Inflammatory macrophage (primary cell): ENCODE data around the gene RNF224.

Experiments used
- DNase-seq, 2 donors: peaks; one replicate each; pipeline ENCODE4 v3.0.0-alpha.2; 2020 to 2022

RNF224 gene

DNA sequence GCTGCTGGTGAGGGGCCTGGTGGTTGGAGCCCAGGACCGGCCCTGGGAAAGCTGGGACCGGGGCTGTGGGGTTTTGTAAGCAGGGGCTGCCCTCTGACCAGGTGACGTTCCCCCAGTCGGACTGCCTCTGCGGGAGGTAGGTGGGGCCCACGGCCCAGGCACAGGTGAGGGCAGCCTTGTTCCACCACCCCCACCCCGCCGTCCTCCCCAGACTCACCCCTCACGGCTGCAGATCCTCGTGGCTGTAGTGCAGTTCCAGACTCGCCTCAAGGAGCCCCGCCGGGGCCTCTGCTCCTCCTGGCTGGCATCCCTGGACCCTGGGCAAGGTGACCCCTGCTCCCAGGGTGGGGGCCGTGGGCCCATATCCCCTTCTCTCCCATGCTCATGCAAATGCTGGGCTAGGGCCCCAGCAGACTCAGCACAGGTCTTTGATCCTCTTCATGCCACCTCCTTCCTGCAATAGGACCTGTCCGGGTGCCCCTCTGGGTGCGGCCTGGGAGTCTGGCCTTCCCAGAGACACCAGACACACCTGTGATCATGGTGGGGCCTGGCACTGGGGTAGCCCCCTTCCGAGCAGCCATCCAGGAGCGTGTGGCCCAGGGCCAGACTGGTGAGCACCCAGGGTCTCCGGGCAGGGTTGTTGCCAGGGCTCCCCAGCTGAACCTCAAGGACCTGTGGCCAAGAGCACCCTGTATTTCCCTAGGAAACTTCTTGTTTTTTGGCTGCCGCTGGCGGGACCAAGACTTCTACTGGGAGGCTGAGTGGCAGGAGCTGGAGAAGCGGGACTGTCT lies 11.9 kb upstream of the RNF224 start:
- no peak for DNase-seq

DNA sequence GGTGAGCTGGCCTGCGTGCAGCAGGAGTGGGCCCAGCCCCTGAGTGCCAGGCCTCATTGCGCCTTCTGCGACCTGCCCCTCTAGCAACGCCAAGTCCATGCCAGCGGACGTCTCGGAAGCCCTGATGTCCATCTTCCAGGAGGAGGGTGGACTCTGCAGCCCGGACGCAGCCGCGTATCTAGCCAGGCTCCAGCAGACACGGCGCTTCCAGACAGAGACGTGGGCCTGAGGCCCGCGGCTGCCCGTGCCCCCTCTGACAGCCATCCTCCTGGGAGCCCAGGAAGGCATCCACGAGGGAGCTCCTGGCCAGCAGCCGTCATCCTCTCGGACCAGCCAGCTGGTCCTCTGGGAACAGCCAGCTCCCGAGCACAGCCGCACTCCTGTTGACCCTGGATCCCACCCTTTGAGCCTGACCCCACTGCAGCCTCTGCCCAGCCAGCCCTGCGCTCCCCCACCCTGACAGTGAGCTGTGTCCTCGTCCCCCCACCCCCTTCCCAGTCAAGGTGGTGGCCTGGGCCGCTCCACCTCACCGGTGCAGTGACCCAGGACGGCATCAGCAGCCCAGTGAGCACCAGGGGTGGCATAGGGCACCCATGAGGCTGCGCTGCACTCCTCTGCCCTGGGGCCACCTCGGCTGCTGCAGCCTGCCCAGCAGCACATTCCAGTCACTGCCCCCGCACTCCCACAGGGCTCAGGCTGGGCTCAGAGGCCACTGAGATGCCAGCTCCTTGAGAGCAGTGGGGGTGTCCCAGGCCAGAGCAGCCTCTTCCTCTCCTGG lies 10.9 kb upstream of the RNF224 start:
- DNase-seq, result no peak

DNA sequence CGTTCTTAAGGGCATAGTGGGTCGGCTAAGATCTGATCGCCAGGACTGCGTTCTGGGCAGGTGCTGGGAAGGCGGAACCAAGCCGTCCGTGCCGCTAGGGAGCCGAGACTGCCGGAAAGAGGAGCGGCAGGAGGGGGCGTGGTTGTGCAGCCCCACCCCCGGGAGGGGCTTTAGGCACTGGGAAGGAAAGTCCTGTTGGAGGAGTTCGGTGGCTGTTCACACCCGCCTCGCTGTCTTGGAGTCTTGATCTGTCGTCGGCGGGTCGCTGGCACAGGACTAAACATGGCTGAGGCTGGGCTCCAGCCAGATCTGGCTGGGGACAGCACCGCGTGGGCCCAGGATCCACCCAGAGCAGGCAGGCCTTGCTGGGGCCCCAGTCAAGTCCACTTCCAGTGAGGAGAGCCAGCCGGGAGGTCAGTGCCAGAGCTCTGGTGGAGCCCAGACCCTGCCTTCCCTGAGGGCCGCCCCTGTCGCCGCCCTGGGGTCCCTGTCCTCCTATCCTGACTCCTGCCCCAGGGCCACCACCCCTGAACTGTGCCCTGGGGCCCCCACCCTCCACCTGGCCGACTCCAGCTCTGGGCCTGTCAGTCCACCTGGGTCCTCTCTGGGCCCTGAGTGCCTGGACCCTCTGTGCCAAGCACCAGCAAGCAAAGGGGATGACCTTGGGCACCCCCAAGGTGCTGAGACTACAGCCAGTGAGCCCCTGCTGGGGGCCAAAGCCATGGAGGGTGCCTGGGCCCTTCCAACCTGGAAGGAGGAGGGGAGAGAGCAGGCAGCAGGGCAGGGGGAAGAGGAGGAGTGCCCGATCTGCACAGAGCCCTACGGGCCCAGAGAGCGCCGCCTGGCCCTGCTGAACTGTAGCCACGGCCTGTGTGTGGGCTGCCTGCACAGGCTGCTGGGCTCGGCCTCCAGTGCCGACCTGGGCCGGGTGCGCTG lies 9.8 kb upstream of the RNF224 start:
- no peak for DNase-seq

DNA sequence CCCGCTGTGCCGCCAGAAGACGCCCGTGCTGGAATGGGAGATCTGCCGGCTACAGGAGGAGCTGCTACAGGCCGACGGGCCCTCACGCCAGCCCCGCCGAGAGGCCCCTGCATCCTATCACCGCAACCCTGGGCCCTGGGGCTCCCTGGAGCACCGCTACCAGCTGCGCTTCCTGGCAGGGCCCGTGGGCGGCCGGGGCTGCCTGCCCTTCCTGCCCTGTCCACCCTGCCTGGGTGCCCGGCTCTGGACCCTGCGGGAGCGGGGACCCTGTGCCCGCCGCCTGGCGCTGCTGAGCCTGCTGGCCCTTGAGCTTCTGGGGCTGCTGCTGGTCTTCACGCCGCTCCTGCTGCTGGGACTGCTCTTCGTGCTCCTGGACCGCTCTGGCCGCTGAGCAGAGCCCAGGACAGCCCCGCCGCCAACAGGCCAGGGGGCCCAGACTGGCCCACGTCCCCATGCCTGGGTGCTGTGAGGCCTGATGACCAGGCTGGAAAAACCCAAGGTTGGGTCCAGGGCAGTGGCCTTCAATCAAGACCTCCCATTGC lies 9.0 kb upstream of the RNF224 start:
- no peak for DNase-seq

DNA sequence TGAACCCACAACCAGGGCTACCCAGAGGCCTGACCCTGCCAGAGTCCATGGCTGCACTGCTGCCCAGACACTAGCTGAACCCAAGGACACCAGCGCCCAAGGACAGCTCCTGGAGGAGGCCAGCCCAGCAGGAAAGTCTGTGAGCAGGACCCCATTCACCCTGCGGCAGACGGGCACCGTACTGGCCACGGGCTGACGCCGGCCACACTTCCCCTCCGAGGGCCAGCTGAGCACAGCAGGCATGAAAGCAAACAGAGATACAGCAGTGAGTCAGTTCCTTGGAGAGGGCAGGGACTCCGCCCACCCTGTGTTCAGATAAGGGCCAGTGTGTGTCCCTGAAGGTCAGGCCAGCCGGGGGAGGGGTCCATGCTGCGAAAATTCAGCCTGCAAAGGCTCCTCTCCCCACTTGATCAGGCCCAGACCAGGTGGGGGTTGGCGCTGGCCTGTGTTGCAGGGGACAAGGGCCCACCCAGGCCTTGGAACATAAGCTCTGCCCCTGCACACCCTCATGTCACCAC lies 8.5 kb upstream of the RNF224 start:
- DNase-seq, result peak in 1 of 2 donors; percentile 33

DNA sequence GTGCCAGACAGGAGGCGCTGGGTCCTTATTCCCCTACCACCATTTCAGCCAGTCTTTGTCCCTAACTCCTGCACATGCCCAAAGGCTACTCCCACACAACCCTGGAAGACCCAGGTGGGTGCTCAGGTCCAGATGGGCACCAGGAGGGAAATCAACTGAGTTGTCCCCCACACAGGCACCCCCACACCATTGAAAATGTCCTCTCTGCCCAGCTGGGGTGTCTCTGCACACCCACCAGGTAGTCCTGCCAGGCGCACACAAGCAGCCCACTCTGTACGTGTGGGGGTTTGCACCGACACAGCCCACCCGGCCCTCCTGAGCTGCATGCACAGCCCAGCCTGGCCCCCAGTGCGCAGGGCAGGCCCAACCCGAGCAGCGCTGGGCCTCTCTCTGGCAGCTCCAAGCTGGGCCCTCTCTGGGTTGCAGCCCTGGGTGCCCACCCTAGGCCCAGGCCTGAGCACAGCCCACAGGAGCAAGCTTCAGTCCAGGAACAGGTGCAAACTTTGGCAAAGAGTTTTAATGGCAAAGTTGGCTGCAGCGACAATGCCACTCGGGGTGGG lies 7.5 kb upstream of the RNF224 start:
- DNase-seq, result no peak

DNA sequence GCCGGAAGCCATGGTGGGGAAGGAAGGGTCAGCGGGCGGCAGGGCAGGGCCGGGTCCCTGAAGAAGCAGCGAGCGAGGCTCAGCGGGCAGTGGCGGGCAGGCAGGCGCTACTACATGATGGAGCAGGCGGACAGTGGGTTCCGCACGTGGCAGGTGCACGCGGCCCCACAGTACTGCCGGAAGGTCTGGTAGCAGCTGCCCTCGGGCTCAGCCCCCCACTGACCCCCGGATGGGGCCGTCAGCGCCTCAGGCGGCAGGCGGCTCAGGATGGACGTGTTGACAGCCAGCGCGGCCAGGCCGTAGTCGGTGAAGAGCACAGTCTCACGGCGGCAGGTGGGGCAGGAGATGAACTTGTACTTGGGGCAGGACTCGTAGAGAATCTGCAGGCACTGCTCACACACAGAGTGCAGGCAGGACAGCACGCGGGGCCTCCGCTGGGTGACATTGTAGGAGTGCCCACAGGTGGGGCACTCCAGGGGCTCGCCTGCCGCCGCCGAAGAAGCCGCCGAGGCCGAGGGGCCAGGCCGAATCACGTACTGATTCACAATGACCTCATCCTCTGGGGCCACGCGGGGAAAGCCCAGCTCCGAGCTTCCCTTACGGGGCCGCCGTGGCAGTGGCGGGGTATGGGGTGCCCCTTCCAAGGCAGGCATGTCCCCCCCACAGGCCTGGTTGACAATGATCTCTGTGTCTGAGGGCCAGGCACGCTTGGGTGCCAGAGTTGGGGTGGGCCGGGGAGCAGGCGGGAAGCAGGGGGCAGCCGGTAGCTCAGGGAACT lies 6.8 kb upstream of the RNF224 start:
- DNase-seq, result no peak

DNA sequence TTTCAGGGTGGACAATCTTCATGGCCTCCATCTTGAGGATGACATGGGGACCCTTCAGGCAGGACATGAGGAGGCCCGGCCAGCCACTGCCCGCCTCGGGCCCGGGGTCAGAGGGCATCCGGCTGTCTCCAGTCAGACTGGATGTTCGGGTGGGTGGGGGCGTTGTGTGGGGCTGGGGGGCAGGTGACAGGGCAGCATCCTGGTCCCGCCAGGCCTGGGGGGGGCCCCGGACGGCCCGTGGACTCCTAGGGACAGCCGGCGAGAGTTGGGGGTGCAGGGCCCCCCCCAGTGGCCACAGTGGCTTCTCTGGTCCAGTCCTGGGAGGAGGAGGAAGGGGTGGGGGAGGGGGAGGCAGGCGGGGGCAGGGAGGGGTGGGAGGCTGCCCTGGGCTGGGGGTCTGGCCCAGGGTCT lies 6.2 kb upstream of the RNF224 start:
- DNase-seq, result no peak

DNA sequence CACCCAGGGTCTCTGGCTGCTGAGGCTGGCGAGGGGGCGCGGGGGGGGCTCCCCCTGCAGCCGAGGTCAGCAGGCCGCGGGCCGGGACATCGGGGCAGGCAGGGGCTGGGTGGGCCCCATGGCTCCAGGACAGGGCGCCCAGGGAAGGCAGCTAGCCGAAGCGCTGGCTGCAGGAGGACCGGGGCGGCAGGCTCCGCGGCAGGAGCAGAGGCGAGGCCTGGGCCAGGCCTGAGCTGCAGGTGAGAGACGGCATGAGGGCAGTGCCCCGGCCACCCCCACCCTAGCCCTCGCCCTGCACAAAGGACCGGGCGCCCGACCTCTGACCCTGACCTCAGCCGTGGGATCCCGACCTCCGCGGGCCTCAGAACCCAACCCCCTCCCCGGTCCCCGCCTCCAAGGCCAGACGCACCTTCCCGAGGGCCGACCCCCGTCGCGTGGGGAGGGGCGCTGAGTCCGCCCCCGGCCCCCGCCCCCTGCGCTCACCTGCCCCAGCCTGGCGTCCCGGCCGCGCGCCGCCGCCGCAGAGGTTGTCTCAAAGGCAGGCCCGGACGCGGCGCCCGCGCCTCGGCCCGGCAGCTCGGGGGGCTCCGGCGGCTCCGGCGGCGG lies 5.7 kb upstream of the RNF224 start:
- DNase-seq, result no peak

DNA sequence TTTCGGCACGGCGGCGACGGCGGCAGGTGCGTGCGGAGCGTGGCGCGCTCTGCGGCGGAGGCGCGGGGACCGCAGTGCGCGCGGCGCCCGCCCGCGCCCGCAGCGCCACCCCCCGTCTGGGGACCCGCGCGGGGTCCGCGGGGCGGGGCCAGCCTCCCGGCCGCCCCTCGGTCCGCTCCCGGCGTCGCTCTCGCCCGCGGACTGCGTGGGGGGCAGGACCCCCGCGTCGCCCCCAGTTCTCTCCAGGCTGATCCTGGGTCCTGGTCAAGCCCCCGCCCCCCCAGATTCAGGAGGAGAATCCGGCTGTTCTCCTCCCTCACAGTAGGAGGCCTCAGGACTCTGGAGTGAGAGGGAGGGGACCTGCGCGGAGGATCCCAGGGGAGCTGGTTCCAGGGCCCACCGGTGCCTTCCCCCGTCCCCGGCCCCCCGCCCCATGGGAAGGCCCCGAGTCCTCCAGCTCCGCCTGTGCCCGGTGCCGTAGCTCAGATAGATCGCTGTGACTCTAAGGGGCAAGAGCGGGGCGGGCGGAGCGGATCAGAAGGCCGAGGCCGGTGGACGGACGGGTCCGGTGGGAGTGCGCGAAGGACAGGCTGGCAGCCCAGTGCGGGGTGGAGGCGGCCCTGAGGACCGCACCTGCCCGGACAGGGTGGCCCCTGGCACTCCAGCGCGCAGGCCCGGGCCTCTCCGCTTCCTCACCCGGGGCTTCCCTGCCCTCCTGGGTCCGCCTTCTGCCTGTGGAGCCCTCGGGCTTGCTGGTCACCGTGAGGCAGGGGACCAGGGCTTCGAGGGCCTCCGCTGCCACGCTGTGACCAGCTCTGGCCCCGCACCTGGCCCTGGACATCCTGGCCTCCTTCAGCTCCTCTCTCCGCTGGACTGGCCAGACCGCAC lies 4.9 kb upstream of the RNF224 start, which contains the start of gene RNF208:
Gene RNF208, minus strand, starts transcription at position 51 of the 888 bp plus-strand sequence. CDS start 1,028 bp downstream, outside the sequence.
- no peak for DNase-seq

DNA sequence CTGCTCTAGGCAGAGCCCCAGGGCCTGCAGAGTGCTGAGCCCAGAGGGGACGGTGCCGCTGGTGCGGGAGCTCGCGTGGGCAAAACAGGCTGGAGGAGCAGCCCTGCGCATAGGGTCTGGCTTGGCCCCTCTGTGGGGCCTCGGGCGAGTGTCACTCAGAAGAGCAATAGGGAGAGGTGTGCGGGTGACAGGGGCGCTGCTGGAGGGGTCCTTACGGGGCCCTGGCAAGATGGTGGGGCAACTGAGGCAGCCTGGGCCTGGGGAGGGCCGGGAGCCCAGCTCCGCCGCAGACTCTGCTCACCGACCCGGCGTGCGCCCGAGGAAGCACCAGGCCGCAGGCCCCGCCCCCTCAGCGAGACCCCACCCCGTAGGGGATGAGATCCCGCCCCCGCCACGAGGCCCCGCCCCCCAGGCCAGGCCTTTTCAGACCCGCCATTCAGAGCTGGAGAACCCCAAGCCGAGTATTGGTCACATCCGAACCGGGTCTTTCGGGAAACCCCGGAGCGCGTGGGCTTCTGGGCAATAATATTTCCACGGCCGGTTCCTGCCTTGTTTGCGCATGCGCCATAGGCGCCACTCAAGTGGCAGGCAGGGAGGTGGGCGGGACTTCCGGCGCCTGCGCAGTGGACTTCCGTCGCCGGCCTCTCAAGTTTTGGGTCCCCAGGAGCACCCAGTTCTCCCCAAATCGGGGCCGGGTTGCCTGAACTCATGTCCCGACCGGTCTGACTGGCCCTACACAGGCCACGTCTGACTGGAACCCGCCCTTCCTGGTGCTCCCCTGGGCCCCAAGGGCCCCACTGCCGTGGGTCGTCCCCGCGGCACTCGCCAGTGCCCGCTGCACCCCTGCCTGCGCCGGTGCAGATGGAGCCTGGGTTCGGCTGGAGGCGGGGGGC lies 4.0 kb upstream of the RNF224 start:
- peak; percentile 99 to 100 for DNase-seq

DNA sequence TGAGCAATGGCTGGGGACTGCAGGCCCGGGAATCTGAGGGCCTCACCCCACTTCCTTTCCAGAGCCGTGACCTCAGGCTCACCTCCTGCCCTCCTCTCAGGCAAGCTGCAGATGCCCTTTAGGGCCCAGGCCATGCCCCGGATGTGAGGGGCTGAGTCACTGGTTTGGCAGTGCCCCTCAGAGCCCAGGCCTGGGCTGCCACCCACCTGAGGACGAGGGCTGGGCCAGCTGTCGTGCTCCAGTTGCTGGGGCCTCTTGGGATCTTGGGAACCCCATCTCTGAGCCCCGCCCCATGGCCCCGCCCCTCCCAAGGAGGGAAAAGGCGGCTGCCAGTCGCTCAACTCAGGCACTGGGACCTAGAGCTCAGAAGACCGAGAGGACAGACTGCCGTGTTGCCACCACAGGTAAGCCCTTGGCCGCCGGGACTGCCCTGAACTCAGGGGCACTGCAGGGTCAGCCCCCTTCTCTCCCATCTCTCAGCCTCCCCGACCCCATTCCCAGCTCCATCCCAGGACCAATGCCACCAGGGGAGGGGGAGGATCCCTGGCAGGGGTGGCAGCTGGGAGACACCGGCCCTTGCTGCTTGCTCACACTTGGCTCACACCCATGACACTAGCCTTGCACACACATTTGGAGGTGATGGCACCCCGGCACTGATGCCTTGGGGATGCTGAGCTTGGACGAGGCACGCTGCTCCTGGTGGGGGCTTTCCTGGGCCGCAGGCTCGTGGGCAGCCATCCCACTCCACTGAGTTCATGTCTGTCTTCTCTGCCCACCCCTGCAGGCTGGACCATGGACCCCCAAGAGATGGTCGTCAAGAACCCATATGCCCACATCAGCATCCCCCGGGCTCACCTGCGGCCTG lies 2.2 kb upstream of the RNF224 start, which contains the start of gene CYSRT1:
Gene CYSRT1, plus strand, starts transcription at position 345 of the 865 bp plus-strand sequence. Its CDS starts 448 bp downstream, at position 793.
- DNase-seq, result peak in 1 of 2 donors; percentile 13

DNA sequence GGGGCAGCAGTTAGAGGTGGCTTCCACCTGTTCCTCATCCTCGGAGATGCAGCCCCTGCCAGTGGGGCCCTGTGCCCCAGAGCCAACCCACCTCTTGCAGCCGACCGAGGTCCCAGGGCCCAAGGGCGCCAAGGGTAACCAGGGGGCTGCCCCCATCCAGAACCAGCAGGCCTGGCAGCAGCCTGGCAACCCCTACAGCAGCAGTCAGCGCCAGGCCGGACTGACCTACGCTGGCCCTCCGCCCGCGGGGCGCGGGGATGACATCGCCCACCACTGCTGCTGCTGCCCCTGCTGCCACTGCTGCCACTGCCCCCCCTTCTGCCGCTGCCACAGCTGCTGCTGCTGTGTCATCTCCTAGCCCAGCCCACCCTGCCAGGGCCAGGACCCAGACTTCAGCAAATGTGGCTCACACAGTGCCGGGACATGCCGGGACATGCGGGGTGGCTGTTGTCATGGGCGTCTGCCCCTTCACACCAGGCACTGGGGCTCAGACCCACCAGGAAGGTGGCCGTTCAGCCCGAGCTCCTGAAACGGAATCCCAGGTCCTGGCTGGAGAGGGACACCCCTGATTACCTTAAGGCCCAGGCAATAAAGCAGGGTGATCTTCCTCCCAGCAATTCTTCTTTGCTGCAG lies 1.5 kb upstream of the RNF224 start:
- no peak for DNase-seq

DNA sequence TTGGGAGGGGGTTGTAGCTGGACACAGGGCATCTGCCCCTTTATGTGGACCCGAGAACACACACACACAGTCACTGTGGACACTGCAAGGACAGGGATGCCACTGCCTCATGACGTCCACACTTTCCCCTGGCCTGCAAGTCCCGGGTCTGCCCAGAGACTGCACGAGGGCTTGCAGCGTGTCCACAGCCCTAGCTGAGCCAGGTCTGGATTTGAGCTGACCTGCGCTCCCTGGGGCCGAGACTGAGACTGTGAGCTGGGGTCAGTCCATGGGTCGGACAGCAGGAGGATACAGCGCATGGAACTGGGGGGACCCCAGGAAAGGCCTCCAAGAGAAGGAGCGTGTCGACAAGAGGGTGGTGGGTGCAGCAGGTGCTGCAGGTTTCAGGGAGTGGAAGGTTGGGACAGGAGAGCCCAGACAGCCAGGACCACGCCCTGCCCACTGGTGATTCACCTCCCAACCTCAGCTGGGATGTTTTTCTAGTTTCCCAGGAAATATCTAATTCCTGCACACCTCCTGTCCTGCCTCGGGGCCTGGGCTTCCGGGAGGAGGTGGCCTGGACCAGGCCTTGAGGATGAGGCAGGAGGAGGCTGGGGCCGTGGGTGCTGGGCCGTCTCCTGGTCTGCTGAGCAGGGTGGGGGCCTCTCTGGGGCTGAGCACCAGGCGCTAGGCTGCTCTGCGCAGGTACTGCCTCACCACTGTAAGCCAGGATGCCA lies 806 bp upstream of the RNF224 start:
- DNase-seq, result no peak

DNA sequence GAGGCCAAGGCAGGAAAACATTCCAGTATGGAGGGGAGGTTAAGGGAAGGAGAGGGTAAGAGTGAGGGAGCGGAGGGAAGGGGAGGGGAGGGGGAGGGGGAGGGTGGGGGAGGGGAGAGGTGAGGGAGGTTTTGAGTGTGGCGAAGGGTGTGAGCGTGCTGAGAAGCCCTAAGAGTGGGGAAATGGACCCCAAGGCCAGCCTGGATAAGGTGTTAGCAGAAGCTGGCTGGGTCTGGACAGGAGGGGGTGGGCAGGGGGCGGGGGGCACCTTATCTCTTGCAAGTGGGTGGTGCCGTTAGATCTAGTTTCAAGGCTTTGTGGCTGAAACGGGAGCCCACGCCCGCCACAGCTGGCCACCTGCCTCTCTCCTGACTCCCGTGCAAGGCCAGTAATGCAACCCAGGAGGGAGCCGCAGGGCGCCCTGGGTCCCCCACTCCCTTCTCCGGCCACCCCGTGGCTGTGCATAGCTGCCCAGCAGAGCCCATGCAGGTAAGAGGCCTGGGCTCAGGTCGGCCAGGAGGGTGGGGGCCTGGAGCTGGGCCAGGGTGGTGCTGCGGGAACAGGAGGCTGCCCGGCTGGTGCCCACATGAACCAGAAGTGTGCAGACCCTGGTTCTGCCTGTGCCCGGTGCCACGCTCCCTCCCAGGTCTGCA lies 677 bp downstream of the RNF224 start:
- DNase-seq, result no peak
